GM23338 (cell line): ENCODE data around the gene SRGAP3.

Source experiments
- CREB1 ChIP-seq: fragments of 250-450 bp; sonication (Bioruptor Pico); IDR thresholded peaks from 2 replicates; pipeline ENCODE4 v1.5.0; 2020; ENCODE audit warnings: low read depth, mild to moderate bottlenecking, moderate library complexity
- CTCF ChIP-seq, 2 experiments: fragments of 200-600 bp in 1 of 2; sonication (generic) in 1 of 2; conservative IDR thresholded peaks; 2 replicates each; pipeline versions ENCODE4 v1.5.1 to v1.6.1; 2016 to 2017; ENCODE audit warnings: antibody characterized with exemption in 2 of 2, low read depth in 2 of 2, mild to moderate bottlenecking in 2 of 2, moderate library complexity in 1 of 2
- EZH2 ChIP-seq: fragments of 200-600 bp; sonication (generic); IDR thresholded peaks from one replicate; pipeline ENCODE4 v1.8.0; 2017; ENCODE audit warnings: antibody characterized with exemption, mild to moderate bottlenecking, low read depth; ENCODE audit not compliant: unreplicated experiment
- EZH2phosphoT487 ChIP-seq: fragments of 200-600 bp; sonication (generic); IDR thresholded peaks from one replicate; pipeline ENCODE4 v1.8.1; 2018; ENCODE audit warnings: antibody characterized with exemption; ENCODE audit not compliant: unreplicated experiment
- NANOG ChIP-seq: IDR thresholded peaks from 2 replicates; pipeline ENCODE4 v1.6.1; 2016; ENCODE audit warnings: antibody characterized with exemption, borderline replicate concordance
- POLR2AphosphoS5 ChIP-seq: IDR thresholded peaks from 2 replicates; pipeline ENCODE4 v1.6.1; 2016; ENCODE audit warnings: antibody characterized with exemption, low read depth
- REST ChIP-seq: IDR thresholded peaks from one replicate; pipeline ENCODE4 v1.6.1; 2018; ENCODE audit warnings: antibody characterized with exemption; ENCODE audit not compliant: unreplicated experiment

DNA sequence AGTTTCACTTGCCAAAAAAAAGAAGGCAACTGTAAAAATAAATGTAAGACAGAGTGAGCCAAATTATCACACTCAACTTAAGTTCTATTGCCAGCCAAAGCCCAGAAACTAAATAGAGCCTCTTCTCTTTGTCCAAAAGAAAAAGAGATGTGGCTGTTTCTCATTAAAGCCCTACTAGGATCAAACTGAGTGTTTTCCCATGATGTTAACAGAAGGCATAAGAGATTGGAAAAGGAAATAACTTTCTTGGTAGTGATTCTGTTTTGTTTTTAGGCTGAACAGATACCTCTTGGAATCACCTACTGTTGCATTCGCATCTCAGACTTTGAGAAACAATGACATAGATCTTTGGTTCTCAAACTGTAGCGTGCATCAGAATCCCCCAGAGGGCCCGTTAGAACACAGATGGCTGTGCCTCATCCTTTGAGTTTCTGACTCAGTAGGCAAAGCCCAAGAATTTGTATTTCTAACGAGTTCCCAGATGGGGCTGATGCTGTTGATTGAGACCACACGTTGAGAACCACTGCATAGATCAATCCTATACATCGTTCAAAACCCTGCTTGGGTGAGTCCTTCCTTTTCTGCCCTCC is 42.5 kb upstream of the SRGAP3 start:
- TF ChIP-seq EZH2phosphoT487 (no peak), CTCF (conservative IDR thresholded peaks at IDR 0.05; ENCODE audit: low read depth in 2 of 2) (0 out of 4 replicates have a peak, but pooled peaks of 1 of the 2 experiments have one; percentile 8), POLR2AphosphoS5 (no peak), CREB1 (CRISPR knock-in tag) (no peak), NANOG (no peak), EZH2 (no peak), REST (no peak)
